MM.1S (cell line): ENCODE results near the gene LMO7.

Experiments used
- DNase-seq: peaks from one replicate; pipeline ENCODE4 v3.0.0-alpha.2; 2015
- H2AFZ ChIP-seq: fragments of 300-600 bp; sonication (generic); 2 replicates; pipeline ENCODE4 v1.6.0; 2016; ENCODE audit warnings: antibody characterized with exemption, low read length
- H3F3A ChIP-seq: fragments of 300-600 bp; sonication (generic); 2 replicates; pipeline ENCODE4 v1.6.1; 2016; ENCODE audit warnings: mild to moderate bottlenecking, antibody characterized with exemption, low read length, moderate library complexity, mixed read lengths; ENCODE audit not compliant: insufficient read depth
- H3K27ac ChIP-seq: fragments of 300-600 bp; sonication (generic); 2 replicates; pipeline ENCODE4 v1.5.1; 2016; ENCODE audit warnings: mild to moderate bottlenecking, low read length
- H3K27me3 ChIP-seq: fragments of 300-600 bp; sonication (generic); replicated peaks from 2 replicates; pipeline ENCODE4 v1.6.0; 2016; ENCODE audit warnings: low read length; ENCODE audit not compliant: insufficient read depth
- H3K36me3 ChIP-seq: fragments of 300-600 bp; sonication (generic); replicated peaks from 2 replicates; pipeline ENCODE4 v1.6.1; 2016; ENCODE audit warnings: mild to moderate bottlenecking, low read length, mixed read lengths; ENCODE audit not compliant: insufficient read depth
- H3K4me1 ChIP-seq: fragments of 300-600 bp; sonication (generic); 2 replicates; pipeline ENCODE4 v1.6.1; 2016; ENCODE audit warnings: low read length, mixed read lengths
- H3K4me2 ChIP-seq: fragments of 300-600 bp; sonication (generic); 2 replicates; pipeline ENCODE4 v1.6.0; 2016; ENCODE audit warnings: low read depth, low read length
- H3K4me3 ChIP-seq: fragments of 300-600 bp; sonication (generic); 2 replicates; pipeline ENCODE4 v1.5.1; 2016; ENCODE audit warnings: low read length, mixed read lengths
- H3K79me2 ChIP-seq: fragments of 300-600 bp; sonication (generic); 2 replicates; pipeline ENCODE4 v1.6.1; 2016; ENCODE audit warnings: mixed run types, low read length, mixed read lengths
- H3K9ac ChIP-seq: fragments of 300-600 bp; sonication (generic); 2 replicates; pipeline ENCODE4 v1.6.1; 2016; ENCODE audit warnings: low read length, mixed read lengths
- H3K9me2 ChIP-seq: fragments of 300-600 bp; sonication (generic); replicated peaks from 2 replicates; pipeline ENCODE4 v1.6.1; 2016; ENCODE audit warnings: mild to moderate bottlenecking, low read length, mixed read lengths; ENCODE audit not compliant: insufficient read depth
- H3K9me3 ChIP-seq: fragments of 300-600 bp; sonication (generic); replicated peaks from 2 replicates; pipeline ENCODE4 v1.6.1; 2016; ENCODE audit warnings: mild to moderate bottlenecking, low read length, mixed read lengths; ENCODE audit not compliant: insufficient read depth
- H4K20me1 ChIP-seq: fragments of 300-600 bp; sonication (generic); 2 replicates; pipeline ENCODE4 v1.6.1; 2016; ENCODE audit warnings: mild to moderate bottlenecking, low read length, moderate library complexity, mixed read lengths; ENCODE audit not compliant: insufficient read depth
- EZH2 ChIP-seq: fragments of 300-600 bp; sonication (generic); optimal IDR thresholded peaks from 2 replicates; pipeline ENCODE3; 2017; ENCODE audit warnings: low read depth, mild to moderate bottlenecking, antibody characterized with exemption, low read length, mixed read lengths
- EZH2phosphoT487 ChIP-seq: fragments of 300-600 bp; sonication (generic); IDR thresholded peaks from 2 replicates; pipeline ENCODE4 v1.6.1; 2018; ENCODE audit warnings: antibody characterized with exemption, low read length
- TF ChIP-seq, protein P1 (sequence below): fragments of 300-600 bp; sonication (generic); IDR thresholded peaks from 2 replicates; pipeline ENCODE4 v1.5.1; 2016; ENCODE audit warnings: antibody characterized with exemption, low read length, mixed read lengths

LMO7 gene

DNA sequence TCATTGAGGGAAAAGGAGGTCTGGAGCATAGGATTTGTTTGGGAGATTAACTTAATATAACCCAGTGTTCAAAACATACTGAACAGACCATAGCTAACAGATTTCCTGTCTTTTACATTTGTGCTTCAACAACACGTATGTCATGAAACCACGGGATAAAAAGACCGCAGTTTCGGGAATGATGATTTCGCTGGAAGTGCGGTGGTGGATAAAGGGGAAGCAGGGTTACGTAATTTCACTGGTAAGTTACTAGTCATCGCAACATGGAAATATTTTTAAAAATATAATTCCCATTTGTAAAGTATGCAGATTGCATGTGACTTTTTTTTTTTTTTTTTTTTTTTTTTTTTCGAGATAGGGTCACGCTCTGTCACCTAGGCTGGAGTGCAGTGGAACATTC, 237.4 kb downstream of the LMO7 start:
- no peaks in the 10 kb centered on the region for H4K20me1 ChIP-seq
- H2AFZ ChIP-seq = no peak overlapping the region
- no peak overlapping the region for H3K9ac ChIP-seq
- H3K9me2 ChIP-seq = no peaks in the 10 kb centered on the region
- H3K9me3 ChIP-seq = no peaks in the 10 kb centered on the region
- peaks cover 10% of the 10 kb centered on the region; the same call in 1 of the 2 replicates for H3F3A ChIP-seq
- H3K4me2 ChIP-seq = no peak overlapping the region
- H3K36me3 ChIP-seq = no peaks in the 10 kb centered on the region
- no peaks in the 10 kb centered on the region for H3K27me3 ChIP-seq
- no peak for DNase-seq
- H3K79me2 ChIP-seq = no peaks in the 10 kb centered on the region
- no peak overlapping the region for H3K27ac ChIP-seq
- H3K4me3 ChIP-seq = no peak overlapping the region
- 0 out of 2 replicates have a peak, but pooled peaks cover 5% of the 10 kb centered on the region for H3K4me1 ChIP-seq
- no peak for TF ChIP-seq EZH2phosphoT487
- no peak for TF ChIP-seq EZH2
- TF ChIP-seq, protein P1, sequence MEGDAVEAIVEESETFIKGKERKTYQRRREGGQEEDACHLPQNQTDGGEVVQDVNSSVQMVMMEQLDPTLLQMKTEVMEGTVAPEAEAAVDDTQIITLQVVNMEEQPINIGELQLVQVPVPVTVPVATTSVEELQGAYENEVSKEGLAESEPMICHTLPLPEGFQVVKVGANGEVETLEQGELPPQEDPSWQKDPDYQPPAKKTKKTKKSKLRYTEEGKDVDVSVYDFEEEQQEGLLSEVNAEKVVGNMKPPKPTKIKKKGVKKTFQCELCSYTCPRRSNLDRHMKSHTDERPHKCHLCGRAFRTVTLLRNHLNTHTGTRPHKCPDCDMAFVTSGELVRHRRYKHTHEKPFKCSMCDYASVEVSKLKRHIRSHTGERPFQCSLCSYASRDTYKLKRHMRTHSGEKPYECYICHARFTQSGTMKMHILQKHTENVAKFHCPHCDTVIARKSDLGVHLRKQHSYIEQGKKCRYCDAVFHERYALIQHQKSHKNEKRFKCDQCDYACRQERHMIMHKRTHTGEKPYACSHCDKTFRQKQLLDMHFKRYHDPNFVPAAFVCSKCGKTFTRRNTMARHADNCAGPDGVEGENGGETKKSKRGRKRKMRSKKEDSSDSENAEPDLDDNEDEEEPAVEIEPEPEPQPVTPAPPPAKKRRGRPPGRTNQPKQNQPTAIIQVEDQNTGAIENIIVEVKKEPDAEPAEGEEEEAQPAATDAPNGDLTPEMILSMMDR = no peak

GRCh38 chr13:75875450-75875849, 239.3 kb downstream of the LMO7 start:
- no peak overlapping the region for H3K27ac ChIP-seq
- H3K9ac ChIP-seq = no peak overlapping the region
- DNase-seq = no peak
- no peaks in the 10 kb centered on the region for H3K36me3 ChIP-seq
- peaks cover 2% of the 10 kb centered on the region; the same call in 1 of the 2 replicates for H3F3A ChIP-seq
- no peak overlapping the region for H3K4me3 ChIP-seq
- H3K4me1 ChIP-seq = no peaks in the 10 kb centered on the region
- no peaks in the 10 kb centered on the region for H3K9me2 ChIP-seq
- no peak overlapping the region for H3K4me2 ChIP-seq
- H3K27me3 ChIP-seq = no peaks in the 10 kb centered on the region
- no peaks in the 10 kb centered on the region for H3K9me3 ChIP-seq
- H4K20me1 ChIP-seq = no peaks in the 10 kb centered on the region
- no peak overlapping the region for H2AFZ ChIP-seq
- no peaks in the 10 kb centered on the region for H3K79me2 ChIP-seq
- TF ChIP-seq EZH2phosphoT487 = no peak
- TF ChIP-seq, protein P1 = no peak
- no peak for TF ChIP-seq EZH2

DNA sequence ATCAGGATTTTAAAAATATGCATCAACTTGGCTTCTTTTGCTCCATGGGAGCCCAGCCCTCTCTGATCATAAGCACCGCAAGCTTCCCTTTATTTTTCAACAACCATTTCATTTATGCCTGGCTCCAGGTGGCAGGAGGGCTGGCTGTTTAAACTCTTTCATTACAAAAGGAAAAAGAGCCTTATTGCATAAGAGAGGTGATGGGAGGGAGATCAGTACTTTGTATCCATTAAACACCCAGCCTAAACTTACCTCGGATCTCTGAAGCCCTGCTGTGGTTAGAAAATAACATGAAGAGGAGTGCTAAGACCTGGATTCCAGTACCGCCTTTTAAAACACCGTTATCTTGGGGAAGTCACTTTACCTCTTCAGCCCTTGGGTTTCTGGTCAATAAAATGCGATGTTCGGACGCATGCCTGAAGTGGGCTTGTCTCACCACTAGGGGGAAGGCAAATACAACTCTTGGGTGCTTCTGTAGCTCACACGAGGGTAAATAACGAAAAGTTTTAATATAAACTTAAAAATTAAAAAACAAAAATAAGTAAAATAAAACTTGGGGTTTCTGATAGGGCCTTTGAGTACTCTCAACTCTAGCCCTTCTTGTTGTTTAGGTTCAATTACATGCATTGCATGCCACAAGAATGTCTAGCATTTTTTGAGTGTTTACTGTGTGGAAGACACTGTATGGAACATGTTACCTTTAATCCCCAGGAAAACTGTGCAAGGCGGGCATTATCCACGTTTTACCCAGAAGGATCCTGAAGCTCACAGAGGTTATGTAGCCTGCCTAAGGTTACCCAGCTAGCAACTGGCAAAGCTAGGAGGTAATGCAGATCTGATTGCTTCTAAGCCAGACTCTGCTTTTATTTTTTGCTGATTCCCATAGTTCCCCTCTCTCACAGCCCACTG, 240.3 kb downstream of the LMO7 start:
- H3K4me1 ChIP-seq = no peaks in the 10 kb centered on the region
- TF ChIP-seq, protein P1 = peak; percentile 70
- TF ChIP-seq EZH2phosphoT487 (no peak), EZH2 (no peak)
- H3K4me3 ChIP-seq = no peak overlapping the region
- no peaks in the 10 kb centered on the region for H4K20me1 ChIP-seq
- H3K9ac ChIP-seq = no peak overlapping the region
- peak; percentile 80 for DNase-seq
- H3K27me3 ChIP-seq = no peaks in the 10 kb centered on the region
- no peaks in the 10 kb centered on the region for H3K79me2 ChIP-seq
- peak overlapping the region; percentile 42; the same call in 1 of the 2 replicates for H2AFZ ChIP-seq
- H3K9me3 ChIP-seq = no peaks in the 10 kb centered on the region
- no peaks in the 10 kb centered on the region for H3K9me2 ChIP-seq
- no peaks in the 10 kb centered on the region for H3F3A ChIP-seq
- H3K36me3 ChIP-seq = no peaks in the 10 kb centered on the region
- H3K4me2 ChIP-seq = peak overlapping the region; percentile 22; the same call in 1 of the 2 replicates
- H3K27ac ChIP-seq = no peak overlapping the region
